Hepatocyte (in vitro differentiated cells): ENCODE results near the gene FAM185A. TPM values are rescaled to one million over a fixed set of nuclear protein-coding genes. Genes with fewer than 3 reads are reported as not detected.

Experiments used
- DNase-seq: peaks from one replicate; pipeline ENCODE4 v3.0.0-alpha.2; 2016; ENCODE audit warnings: low spot score
- H2AFZ ChIP-seq: fragments of 200-600 bp; sonication (generic); 2 replicates; pipeline ENCODE4 v1.6.0; 2016; ENCODE audit warnings: antibody characterized with exemption, mild to moderate bottlenecking
- H3K27ac ChIP-seq: fragments of 200-600 bp; sonication (generic); 2 replicates; pipeline ENCODE4 v1.5.1; 2016; ENCODE audit warnings: mild to moderate bottlenecking
- H3K27me3 ChIP-seq: fragments of 200-600 bp; sonication (generic); 2 replicates; pipeline ENCODE4 v1.6.1; 2016
- H3K36me3 ChIP-seq: fragments of 200-600 bp; sonication (generic); replicated peaks from 2 replicates; pipeline ENCODE4 v1.5.1; 2016; ENCODE audit warnings: low read depth; ENCODE audit not compliant: insufficient read depth
- H3K4me1 ChIP-seq: fragments of 200-600 bp; sonication (generic); 2 replicates; pipeline ENCODE4 v1.5.1; 2016; ENCODE audit warnings: mild to moderate bottlenecking, moderate library complexity; ENCODE audit not compliant: insufficient read depth
- H3K4me2 ChIP-seq: fragments of 200-600 bp; sonication (generic); 2 replicates; pipeline ENCODE4 v1.6.0; 2016
- H3K4me3 ChIP-seq: fragments of 200-600 bp; sonication (generic); 2 replicates; pipeline ENCODE4 v1.5.1; 2016; ENCODE audit warnings: mild to moderate bottlenecking
- H3K79me2 ChIP-seq: fragments of 200-600 bp; sonication (generic); 2 replicates; pipeline ENCODE4 v1.6.0; 2017; ENCODE audit warnings: mild to moderate bottlenecking
- H3K9me2 ChIP-seq: fragments of 200-600 bp; sonication (generic); replicated peaks from 2 replicates; pipeline ENCODE4 v1.6.0; 2017; ENCODE audit warnings: mild to moderate bottlenecking; ENCODE audit not compliant: insufficient read depth
- H3K9me3 ChIP-seq: fragments of 200-600 bp; sonication (generic); 2 replicates; pipeline ENCODE4 v1.5.1; 2016; ENCODE audit warnings: low read depth, mild to moderate bottlenecking
- H4K20me1 ChIP-seq: fragments of 200-600 bp; sonication (generic); 2 replicates; pipeline ENCODE4 v1.6.0; 2016; ENCODE audit warnings: mild to moderate bottlenecking; ENCODE audit not compliant: insufficient read depth, poor library complexity, severe bottlenecking
- EZH2 ChIP-seq: fragments of 200-600 bp; sonication (generic); IDR thresholded peaks from 2 replicates; pipeline ENCODE4 v1.6.1; 2016; ENCODE audit warnings: antibody characterized with exemption, mild to moderate bottlenecking, borderline replicate concordance
- EZH2phosphoT487 ChIP-seq: fragments of 200-600 bp; sonication (generic); IDR thresholded peaks from one replicate; pipeline ENCODE4 v1.6.1; 2018; ENCODE audit warnings: antibody characterized with exemption, mild to moderate bottlenecking, low read depth, moderate library complexity; ENCODE audit not compliant: unreplicated experiment, severe bottlenecking
- WGBS: methylation state at CpG from one replicate; pipeline ENCODE4 v1.1.6; 2016; ENCODE audit warnings: low lambda C conversion rate; ENCODE audit errors: missing lambda C conversion rate; 5-methylcytosine and 5-hydroxymethylcytosine counted together
- polyA plus RNA-seq: library from polyadenylated mRNA; unstranded; fragments of >200 nt; fragmentation: Nextera tagmentation; extraction: Ambion mirVana; gene quantifications from 2 replicates; pipeline ENCODE4 v1.2.1, GENCODE V29; 2016
- total RNA-seq: library from RNA; depleted of rRNA; stranded (reverse); fragments of >200 nt; gene quantifications from 2 replicates; pipeline ENCODE4 v1.2.3, GENCODE V29; 2014
- TF ChIP-seq, protein P1 (sequence below): fragments of 200-600 bp; sonication (generic); IDR thresholded peaks from 2 replicates; pipeline ENCODE4 v1.5.1; 2016; ENCODE audit warnings: antibody characterized with exemption, mild to moderate bottlenecking; ENCODE audit not compliant: poor library complexity

FAM185A gene
- total and polyA plus RNA-seq, 2 experiments from 2014 or later: 4.8 to 16.0 TPM

DNA sequence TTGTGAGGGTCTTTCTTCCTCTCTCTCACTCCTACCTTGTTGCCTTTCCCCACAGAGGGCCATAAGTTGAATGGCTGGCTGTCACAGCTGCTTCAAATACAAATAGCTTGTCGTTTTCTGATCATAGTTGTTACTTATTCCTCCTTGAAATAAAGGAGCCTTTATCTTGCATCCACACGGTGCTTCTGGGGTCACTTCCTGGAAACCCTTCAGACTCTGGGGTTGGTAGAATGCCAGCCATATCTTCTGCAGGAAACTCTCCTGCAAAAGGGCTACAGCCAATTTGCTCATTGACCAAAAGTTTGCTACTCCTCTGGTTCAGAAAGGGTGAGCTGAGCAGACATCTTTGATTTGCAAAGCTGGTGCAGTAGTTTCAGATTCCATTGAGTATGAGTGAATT is 70.4 kb downstream of the FAM185A start:
- no peaks in the 10 kb centered on the region for H3K36me3 ChIP-seq
- no peaks in the 10 kb centered on the region for H3K9me3 ChIP-seq
- H3K27me3 ChIP-seq: no peaks in the 10 kb centered on the region
- TF ChIP-seq EZH2 (no peak), EZH2phosphoT487 (no peak)
- TF ChIP-seq, protein P1, sequence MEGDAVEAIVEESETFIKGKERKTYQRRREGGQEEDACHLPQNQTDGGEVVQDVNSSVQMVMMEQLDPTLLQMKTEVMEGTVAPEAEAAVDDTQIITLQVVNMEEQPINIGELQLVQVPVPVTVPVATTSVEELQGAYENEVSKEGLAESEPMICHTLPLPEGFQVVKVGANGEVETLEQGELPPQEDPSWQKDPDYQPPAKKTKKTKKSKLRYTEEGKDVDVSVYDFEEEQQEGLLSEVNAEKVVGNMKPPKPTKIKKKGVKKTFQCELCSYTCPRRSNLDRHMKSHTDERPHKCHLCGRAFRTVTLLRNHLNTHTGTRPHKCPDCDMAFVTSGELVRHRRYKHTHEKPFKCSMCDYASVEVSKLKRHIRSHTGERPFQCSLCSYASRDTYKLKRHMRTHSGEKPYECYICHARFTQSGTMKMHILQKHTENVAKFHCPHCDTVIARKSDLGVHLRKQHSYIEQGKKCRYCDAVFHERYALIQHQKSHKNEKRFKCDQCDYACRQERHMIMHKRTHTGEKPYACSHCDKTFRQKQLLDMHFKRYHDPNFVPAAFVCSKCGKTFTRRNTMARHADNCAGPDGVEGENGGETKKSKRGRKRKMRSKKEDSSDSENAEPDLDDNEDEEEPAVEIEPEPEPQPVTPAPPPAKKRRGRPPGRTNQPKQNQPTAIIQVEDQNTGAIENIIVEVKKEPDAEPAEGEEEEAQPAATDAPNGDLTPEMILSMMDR: no peak
- H3K79me2 ChIP-seq: no peaks in the 10 kb centered on the region
- no peak overlapping the region for H3K4me2 ChIP-seq
- no peak overlapping the region for H2AFZ ChIP-seq
- H3K4me1 ChIP-seq: no peaks in the 10 kb centered on the region
- no peaks in the 10 kb centered on the region for H3K9me2 ChIP-seq
- H4K20me1 ChIP-seq: no peaks in the 10 kb centered on the region
- no peak for DNase-seq
- no peak overlapping the region for H3K27ac ChIP-seq
- WGBS: 95% methylated on average over 2 of the region's 2 CpGs
- H3K4me3 ChIP-seq: no peak overlapping the region

DNA sequence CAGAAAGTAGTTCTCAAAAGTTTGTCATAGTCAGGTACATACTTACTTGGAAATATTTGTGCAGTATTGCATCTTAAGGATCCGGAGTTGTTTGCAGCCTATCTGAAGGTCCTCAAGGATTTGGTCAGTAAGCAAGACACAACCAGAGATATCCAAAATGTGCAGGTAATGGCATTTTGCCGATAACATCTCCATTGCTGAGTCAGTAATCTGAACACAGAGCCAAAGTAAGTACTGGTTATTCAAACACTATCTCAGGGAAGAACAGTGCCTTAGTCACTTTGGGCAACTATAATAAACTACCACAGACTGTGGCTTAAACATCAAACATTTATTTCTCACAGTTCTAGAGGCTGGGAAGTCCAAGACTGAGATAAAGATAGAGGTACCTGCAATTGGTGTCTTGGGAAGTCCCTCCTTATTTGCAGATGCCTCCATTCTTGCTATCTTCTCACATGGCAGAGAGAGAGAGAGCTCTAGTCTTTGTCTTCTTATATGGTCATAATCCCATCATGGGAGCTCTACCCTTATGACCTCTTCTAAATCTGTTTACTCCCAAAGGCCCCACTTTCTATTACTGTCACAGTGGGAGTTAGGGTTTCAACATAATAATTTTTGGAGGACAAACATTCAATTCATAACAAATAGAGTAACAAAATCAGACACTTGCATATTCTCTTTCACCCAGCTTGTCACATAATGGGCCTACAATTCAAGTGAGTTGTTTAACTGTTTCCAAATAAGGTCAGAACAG is 73.4 kb downstream of the FAM185A start:
- H3K79me2 ChIP-seq: no peaks in the 10 kb centered on the region
- H4K20me1 ChIP-seq: no peaks in the 10 kb centered on the region
- no peak overlapping the region for H3K4me3 ChIP-seq
- H3K9me3 ChIP-seq: no peaks in the 10 kb centered on the region
- no peaks in the 10 kb centered on the region for H3K4me1 ChIP-seq
- no peak overlapping the region for H2AFZ ChIP-seq
- no peaks in the 10 kb centered on the region for H3K36me3 ChIP-seq
- no peak overlapping the region for H3K4me2 ChIP-seq
- H3K9me2 ChIP-seq: no peaks in the 10 kb centered on the region
- no peaks in the 10 kb centered on the region for H3K27me3 ChIP-seq
- TF ChIP-seq, protein P1: no peak
- TF ChIP-seq EZH2: no peak
- TF ChIP-seq EZH2phosphoT487: no peak
- 100% methylated on average over 2 of the region's 2 CpGs for WGBS
- H3K27ac ChIP-seq: no peak overlapping the region
- DNase-seq: no peak

DNA sequence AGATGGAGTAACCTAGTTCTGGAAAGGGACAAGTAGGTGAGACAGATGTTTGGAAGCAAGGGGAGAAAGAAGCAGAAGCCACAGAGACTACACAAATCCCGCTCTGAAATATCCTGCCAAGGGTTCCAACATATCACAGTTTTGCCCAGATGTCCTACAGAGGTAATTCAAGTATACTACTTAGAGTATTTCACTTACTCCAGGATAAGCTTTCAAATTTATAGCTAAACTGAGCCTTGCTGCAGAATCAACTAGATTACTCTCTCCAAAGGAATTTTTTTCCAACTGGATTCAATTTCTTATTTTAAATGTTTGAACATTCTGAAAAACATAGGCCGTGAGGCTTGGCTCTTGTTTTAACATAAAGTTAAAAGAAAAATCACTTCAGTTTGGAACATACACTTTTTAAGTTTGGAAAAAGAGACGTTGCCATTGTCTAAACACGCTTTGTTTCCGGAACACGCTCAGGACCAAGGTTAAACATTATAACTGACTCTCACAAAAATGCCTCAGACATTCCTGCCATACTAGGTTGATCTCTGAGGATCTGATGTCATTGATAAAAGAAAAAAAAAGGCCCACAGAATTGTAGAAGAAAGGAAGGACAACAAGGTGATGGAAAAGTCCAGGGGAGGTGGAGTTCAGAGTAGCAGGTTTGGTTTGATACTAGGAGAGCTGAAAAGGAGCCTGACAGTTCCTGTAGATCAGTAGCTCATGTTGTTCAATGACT is 74.8 kb downstream of the FAM185A start:
- Histone ChIP-seq H3K4me1 (no peaks in the 10 kb centered on the region), H3K27ac (peak overlapping the region; percentile 11)
- TF ChIP-seq, protein P1: no peak
- no peak for TF ChIP-seq EZH2
- no peak for TF ChIP-seq EZH2phosphoT487

More for the DNA sequence above, 74.8 kb downstream of the FAM185A start:
- DNase-seq: no peak
- H3K4me2 ChIP-seq: no peak overlapping the region
- WGBS: 69% methylated on average over 6 of the region's 6 CpGs
- H3K27me3 ChIP-seq: no peaks in the 10 kb centered on the region
- H3K9me3 ChIP-seq: no peaks in the 10 kb centered on the region
- no peaks in the 10 kb centered on the region for H3K9me2 ChIP-seq
- H3K79me2 ChIP-seq: no peaks in the 10 kb centered on the region
- no peak overlapping the region for H2AFZ ChIP-seq
- no peaks in the 10 kb centered on the region for H3K36me3 ChIP-seq
- H3K4me3 ChIP-seq: no peak overlapping the region
- no peaks in the 10 kb centered on the region for H4K20me1 ChIP-seq
